A549 treated with DMSO at 1 μM for 4 hours (cell line): ENCODE measurements around the gene AXIN2. TPM values are rescaled to one million over a fixed set of nuclear protein-coding genes. Genes with fewer than 3 reads are reported as not detected.

Experiments
- total RNA-seq: library from RNA; stranded (reverse); fragments of 200-300 nt; extraction: Qiagen RNA extraction; gene quantifications from 5 replicates; pipeline ENCODE4 v1.2.3, GENCODE V29; 2022; ENCODE audit warnings: low read depth

The AXIN2 gene, protein sequence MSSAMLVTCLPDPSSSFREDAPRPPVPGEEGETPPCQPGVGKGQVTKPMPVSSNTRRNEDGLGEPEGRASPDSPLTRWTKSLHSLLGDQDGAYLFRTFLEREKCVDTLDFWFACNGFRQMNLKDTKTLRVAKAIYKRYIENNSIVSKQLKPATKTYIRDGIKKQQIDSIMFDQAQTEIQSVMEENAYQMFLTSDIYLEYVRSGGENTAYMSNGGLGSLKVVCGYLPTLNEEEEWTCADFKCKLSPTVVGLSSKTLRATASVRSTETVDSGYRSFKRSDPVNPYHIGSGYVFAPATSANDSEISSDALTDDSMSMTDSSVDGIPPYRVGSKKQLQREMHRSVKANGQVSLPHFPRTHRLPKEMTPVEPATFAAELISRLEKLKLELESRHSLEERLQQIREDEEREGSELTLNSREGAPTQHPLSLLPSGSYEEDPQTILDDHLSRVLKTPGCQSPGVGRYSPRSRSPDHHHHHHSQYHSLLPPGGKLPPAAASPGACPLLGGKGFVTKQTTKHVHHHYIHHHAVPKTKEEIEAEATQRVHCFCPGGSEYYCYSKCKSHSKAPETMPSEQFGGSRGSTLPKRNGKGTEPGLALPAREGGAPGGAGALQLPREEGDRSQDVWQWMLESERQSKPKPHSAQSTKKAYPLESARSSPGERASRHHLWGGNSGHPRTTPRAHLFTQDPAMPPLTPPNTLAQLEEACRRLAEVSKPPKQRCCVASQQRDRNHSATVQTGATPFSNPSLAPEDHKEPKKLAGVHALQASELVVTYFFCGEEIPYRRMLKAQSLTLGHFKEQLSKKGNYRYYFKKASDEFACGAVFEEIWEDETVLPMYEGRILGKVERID
- total RNA-seq: 0.94 to 1.9 TPM (median 1.5 TPM) in 5 replicates

DNA sequence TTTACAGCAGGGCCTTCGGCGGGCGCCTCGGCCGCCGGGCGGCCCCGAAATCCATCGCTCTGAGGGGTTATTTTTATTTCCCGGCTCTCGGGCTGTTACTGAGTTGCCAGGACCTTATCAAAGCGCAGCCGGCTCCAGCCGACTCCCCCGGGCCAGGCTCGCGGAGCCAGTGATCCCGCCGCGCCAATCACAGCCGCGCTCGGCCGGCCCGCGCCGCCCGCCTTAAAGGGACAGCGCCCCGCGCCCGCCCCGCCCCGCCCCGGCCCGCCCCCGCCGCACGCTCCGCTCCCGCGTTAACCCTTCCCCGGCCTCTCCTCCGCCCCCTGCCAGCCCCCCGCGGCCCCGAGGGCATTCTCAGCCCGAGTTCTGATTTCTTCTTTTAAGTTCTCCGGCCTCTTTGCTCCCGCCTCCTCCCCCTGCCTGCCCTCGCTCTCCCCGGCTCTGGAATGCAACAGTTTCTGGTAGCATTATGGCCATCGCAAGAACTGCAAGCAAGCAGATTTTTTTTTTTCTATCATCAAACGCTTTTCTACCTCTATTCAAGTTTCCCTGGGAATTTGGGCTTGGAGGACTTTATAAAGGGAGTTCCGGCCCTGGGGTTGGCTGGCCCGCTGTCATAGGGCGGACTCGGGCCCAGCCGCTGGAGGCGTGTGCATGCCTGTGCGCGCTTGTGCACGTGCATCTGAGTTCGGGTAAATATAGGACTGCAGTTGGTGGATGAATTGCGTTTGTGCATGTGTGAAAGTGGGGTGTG, at the start of gene AXIN2:
Gene AXIN2 (minus strand): TSS at position 197 of the 754 bp plus-strand sequence. CDS start 3,028 bp downstream, outside the sequence.

